ENCODE data around the gene ZNF212. TPM values are rescaled to one million over a fixed set of nuclear protein-coding genes. Genes with fewer than 3 reads are reported as not detected.
A peak's percentile ranks its signal among the peaks of the same experiment; 100 is the strongest.
"Not testable (repeated sequence)": the region's sequence is repeated elsewhere in the genome, so short reads cannot be mapped to it uniquely, and the experiment has no call there.

Gene ZNF212
- total and polyA plus RNA-seq, 9 of the 15 experiments (the other 6 are each of a cell fraction or from before 2014, with no cell fraction given), result 1.8 to 21.4 (median 7.2) TPM

- TF ChIP-seq USF1 (CRISPR knock-in tag; IDR thresholded peaks at IDR 0.05), result no peak
Observed at GRCh38 chr7:149232362-149232761, 7.1 kb upstream of the ZNF212 start (continued).

GRCh38 chr7:149233655-149234204 is 5.7 kb upstream of the ZNF212 start:
- FAIRE-seq; H3K27me3 ChIP-seq (ENCODE audit: control insufficient read depth in 2 of 2, insufficient read depth in 2 of 2, low read length in 2 of 2); H3K79me2 ChIP-seq (ENCODE audit: control insufficient read depth, insufficient read depth, low read length); H3K4me1 ChIP-seq (replicated peaks in 1 of 2; ENCODE audit: control insufficient read depth in 2 of 2, insufficient read depth in 2 of 2, low read length in 2 of 2); H3K9ac ChIP-seq (ENCODE audit: insufficient read depth in 1 of 2, low read depth in 2 of 2, low read length in 2 of 2); H3K4me2 ChIP-seq (ENCODE audit: insufficient read depth, low read length); DNase-seq (ENCODE audit: extremely low read depth in 1 of 4, low spot score in 3 of 4); H3K9me1 ChIP-seq (ENCODE audit: control insufficient read depth, insufficient read depth, low read length); H3K9me3 ChIP-seq (replicated peaks; ENCODE audit: control insufficient read depth, insufficient read depth, low read depth, low read length); H3K4me3 ChIP-seq; intact Hi-C loops (cut with micrococcal nuclease); ATAC-seq; H4K20me1 ChIP-seq (replicated peaks; ENCODE audit: control insufficient read depth, insufficient read depth, low read length); BruUV-seq (replicated peaks); CTCF ChIA-PET (ENCODE audit: low intra/inter-chr PET ratio); in situ Hi-C loops (cut with MboI); H3K27ac ChIP-seq (ENCODE audit: extremely low read depth, low read depth, low read length); H3K36me3 ChIP-seq (ENCODE audit: control insufficient read depth, insufficient read depth, low read length): not testable (repeated sequence)
- WGBS (ENCODE audit: insufficient coverage, low coverage, missing lambda C conversion rate), result 33% methylated on average over 7 of the region's 7 CpGs
- TF ChIP-seq KDM1A (IDR thresholded peaks at IDR 0.05), result peak; percentile 51 to 65; a peak in 3 of 4 replicates
- POLR2A ChIA-PET, result interaction anchor here (0.6 to 1.4 kb wide), 6 partner anchors 12 to 234 kb away, joined by 3 to 5 read pairs (median 3); partner anchors contain the start of gene ZNF783
- peak overlapping the region; percentile 60; the same call in 1 of the 2 replicates for H2AFZ ChIP-seq (ENCODE audit: low read depth, low read length)

- no TSS peak for BruUV-seq (replicated peaks)
- H3K4me1 ChIP-seq (replicated peaks in 1 of 2; ENCODE audit: control insufficient read depth in 2 of 2, insufficient read depth in 2 of 2, low read length in 2 of 2), result peaks cover 7 to 12% of the 10 kb centered on the region in 2 experiments
- FAIRE-seq, result no peak
- no peak overlapping the region for H3K4me2 ChIP-seq (ENCODE audit: insufficient read depth, low read length)
- H3K27ac ChIP-seq (ENCODE audit: extremely low read depth, low read depth, low read length), result no peak overlapping the region
- 0 out of 3 replicates have a peak, but pooled peaks cover 3% of the 10 kb centered on the region for H3K36me3 ChIP-seq (ENCODE audit: control insufficient read depth, insufficient read depth, low read length)
- ChIA-PET CTCF (ENCODE audit: low intra/inter-chr PET ratio) (no interaction called here), POLR2A (no interaction called here)
- in situ Hi-C loops (cut with MboI) (no loop called here), intact Hi-C loops (cut with micrococcal nuclease) (no loop called here)
- peaks cover 23% of the 10 kb centered on the region for H3K79me2 ChIP-seq (ENCODE audit: control insufficient read depth, insufficient read depth, low read length)
- no peaks in the 10 kb centered on the region for H3K27me3 ChIP-seq (ENCODE audit: control insufficient read depth in 2 of 2, insufficient read depth in 2 of 2, low read length in 2 of 2)
- H4K20me1 ChIP-seq (replicated peaks; ENCODE audit: control insufficient read depth, insufficient read depth, low read length), result peaks cover 4% of the 10 kb centered on the region; the same call in 1 of the 2 replicates
- no peak for DNase-seq (ENCODE audit: extremely low read depth in 1 of 4, low spot score in 3 of 4)
- TF ChIP-seq USF2 (CRISPR knock-in tag; IDR thresholded peaks at IDR 0.05) (0 out of 2 replicates have a peak, but pooled peaks have one; percentile 20), ZNF3 (CRISPR knock-in tag; IDR thresholded peaks at IDR 0.05) (no peak), RFX5 (IDR thresholded peaks at IDR 0.05; ENCODE audit: low read depth, low read length) (peak; percentile 75)
- H3K9me3 ChIP-seq (replicated peaks; ENCODE audit: control insufficient read depth, insufficient read depth, low read depth, low read length), result no peaks in the 10 kb centered on the region
- H3K4me3 ChIP-seq, result no peak overlapping the region
- H3K9me1 ChIP-seq (ENCODE audit: control insufficient read depth, insufficient read depth, low read length), result no peaks in the 10 kb centered on the region
- H2AFZ ChIP-seq (ENCODE audit: low read depth, low read length), result no peak overlapping the region
- no peak for ATAC-seq
- 42% methylated on average over 7 of the region's 7 CpGs for WGBS (ENCODE audit: insufficient coverage, low coverage, missing lambda C conversion rate)
- no peak overlapping the region for H3K9ac ChIP-seq (ENCODE audit: insufficient read depth in 1 of 2, low read depth in 2 of 2, low read length in 2 of 2)
Observed at GRCh38 chr7:149237502-149237901, 1.9 kb upstream of the ZNF212 start.

All from K562 (cell line).